ENCODE measurements around the gene ZNF345. TPM values are rescaled to one million over a fixed set of nuclear protein-coding genes. Genes with fewer than 3 reads are reported as not detected.

ZNF345 gene
- total RNA-seq, 4 donors from 2014 or later = 6.0 to 11.6 (median 8.2) TPM

DNA sequence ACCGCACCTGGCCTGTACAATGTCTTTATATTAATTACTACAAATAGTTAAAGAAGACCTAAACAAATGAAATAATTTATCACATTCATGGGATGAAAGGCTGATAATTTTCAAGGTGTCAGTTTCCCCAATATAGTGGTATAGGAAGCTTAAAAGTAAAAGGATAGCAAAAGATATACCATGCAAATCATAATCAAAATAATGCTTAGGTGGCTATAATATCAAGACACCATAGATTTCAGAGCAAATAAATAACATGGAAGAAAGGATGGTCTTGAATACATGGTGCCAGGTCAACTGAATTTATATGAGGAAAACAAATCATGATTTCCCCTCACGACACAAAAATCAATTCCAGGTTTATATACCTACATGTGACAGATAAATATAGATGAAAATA lies 17.2 kb upstream of the ZNF345 start:
- WGBS, 2 donors = 97 to 99% methylated on average over 2 of the region's 2 CpGs
- TF ChIP-seq, protein P1, sequence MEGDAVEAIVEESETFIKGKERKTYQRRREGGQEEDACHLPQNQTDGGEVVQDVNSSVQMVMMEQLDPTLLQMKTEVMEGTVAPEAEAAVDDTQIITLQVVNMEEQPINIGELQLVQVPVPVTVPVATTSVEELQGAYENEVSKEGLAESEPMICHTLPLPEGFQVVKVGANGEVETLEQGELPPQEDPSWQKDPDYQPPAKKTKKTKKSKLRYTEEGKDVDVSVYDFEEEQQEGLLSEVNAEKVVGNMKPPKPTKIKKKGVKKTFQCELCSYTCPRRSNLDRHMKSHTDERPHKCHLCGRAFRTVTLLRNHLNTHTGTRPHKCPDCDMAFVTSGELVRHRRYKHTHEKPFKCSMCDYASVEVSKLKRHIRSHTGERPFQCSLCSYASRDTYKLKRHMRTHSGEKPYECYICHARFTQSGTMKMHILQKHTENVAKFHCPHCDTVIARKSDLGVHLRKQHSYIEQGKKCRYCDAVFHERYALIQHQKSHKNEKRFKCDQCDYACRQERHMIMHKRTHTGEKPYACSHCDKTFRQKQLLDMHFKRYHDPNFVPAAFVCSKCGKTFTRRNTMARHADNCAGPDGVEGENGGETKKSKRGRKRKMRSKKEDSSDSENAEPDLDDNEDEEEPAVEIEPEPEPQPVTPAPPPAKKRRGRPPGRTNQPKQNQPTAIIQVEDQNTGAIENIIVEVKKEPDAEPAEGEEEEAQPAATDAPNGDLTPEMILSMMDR (IDR thresholded peaks at IDR 0.05) = no peak
- TF ChIP-seq POLR2A (IDR thresholded peaks at IDR 0.05) = no peak
- Histone ChIP-seq H3K9me3 (no peaks in the 10 kb centered on the region), H3K36me3 (peaks cover 23 to 24% of the 10 kb centered on the region in 2 donors), H3K27me3 (no peaks in the 10 kb centered on the region), H3K4me1 (peaks cover 4 to 6% of the 10 kb centered on the region in 2 donors), H3K27ac (no peak overlapping the region), H3K4me3 (replicated peaks in 1 of 3) (no peak overlapping the region)
- intact Hi-C loops (cut with DNase I) = no loop called here
- no peak for DNase-seq

DNA sequence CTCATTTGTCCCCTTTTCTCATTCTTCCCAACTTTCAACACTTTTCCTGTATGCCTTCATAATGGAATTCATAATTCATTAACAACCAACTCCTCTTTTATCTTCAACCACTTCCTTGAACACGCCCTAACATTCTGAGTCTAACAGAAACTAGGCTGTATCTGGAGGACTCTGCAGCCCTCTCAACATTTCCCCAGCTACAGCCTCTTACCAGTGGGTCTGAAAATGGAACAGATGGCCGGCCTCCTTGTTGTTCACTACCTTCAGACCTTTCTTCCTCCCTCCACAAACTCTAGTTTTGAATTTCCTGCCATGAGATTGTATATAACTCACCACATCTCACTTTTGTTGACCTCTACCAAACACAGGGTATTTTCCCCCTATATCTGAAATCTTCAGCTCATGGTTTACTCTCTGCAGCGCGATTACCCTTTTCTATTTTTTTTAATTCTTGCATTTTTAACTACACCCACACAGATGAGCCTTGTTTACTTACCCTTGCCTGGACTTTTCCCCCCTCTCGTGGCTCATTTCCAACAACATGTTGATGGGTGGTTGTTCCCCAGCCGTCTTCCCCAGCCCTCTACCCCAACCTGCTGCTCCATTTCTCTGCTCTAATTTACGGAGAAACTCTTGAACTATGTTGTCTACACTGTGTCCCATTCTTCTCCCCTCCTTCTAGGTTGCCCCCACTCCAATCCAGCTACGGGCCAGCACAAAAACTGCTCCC lies 13.3 kb upstream of the ZNF345 start:
- peaks cover 8 to 9% of the 10 kb centered on the region in 2 donors for H3K36me3 ChIP-seq
- TF ChIP-seq, protein P1 (IDR thresholded peaks at IDR 0.05) = no peak
- TF ChIP-seq POLR2A (IDR thresholded peaks at IDR 0.05) = no peak
- 22 to 24% methylated on average over 8 of the region's 8 CpGs for WGBS, 2 donors
- peak in 1 of 2 donors; percentile 4 for DNase-seq
- H3K9me3 ChIP-seq = no peaks in the 10 kb centered on the region
- H3K27ac ChIP-seq = peak overlapping the region; percentile 79 to 92 (median 85)
- peaks cover 9 to 11% of the 10 kb centered on the region in 2 donors for H3K4me1 ChIP-seq
- intact Hi-C loops (cut with DNase I) = no loop called here
- no peaks in the 10 kb centered on the region for H3K27me3 ChIP-seq
- peak overlapping the region; percentile 65 to 92 (median 89) for H3K4me3 ChIP-seq (replicated peaks in 1 of 3)

DNA sequence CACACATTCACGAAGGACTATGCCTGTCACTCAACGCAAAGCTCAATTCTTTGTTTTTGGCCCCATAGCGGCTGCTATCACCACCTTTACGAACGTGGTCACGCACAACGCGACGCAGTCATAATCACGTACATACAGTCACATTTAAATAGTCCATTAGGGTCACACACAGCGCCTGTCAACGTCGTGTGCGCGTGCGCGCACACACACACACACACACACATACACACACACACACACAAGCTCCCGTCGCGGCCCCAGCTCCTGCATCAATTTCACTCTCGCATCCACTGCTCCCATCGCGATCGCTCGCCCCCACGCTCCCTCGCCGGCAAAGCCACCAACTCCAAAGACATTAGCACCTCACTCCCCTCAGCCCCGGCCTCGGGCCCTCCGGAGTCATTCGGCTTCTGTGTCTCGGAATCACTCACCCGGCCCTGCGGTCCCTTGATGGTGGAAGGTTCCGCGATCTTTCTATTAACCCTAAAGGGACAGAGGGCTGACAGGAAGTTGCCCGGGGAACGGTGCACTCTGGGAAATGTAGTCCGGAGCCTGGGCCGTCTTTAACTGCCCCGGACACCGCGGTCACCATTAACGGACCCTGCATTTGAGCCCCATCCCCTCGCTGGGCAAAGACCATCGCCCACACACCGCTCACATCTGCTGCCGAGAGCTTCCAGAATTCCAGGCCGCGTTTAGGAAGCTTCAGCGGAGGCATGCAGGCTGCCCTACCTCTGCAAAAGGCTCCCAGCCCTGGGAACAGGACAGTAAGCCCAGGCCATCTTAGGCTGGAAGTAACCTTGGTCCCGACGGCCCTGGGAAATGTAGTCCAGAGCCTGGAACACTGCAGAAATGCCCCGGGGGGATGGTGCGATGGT lies 12.5 kb upstream of the ZNF345 start, which contains the start of gene ZNF790:
Gene ZNF790 (minus strand): TSS at position 482 of the 878 bp plus-strand sequence. CDS start 12,768 bp downstream, outside the sequence.
- peaks cover 9 to 11% of the 10 kb centered on the region in 2 donors for H3K4me1 ChIP-seq
- WGBS, 2 donors = 0 to 1% methylated on average over 28 to 54 of the region's 56 CpGs
- peak within 1 kb of the TSS; percentile 65 to 92 (median 89) for H3K4me3 ChIP-seq (replicated peaks in 1 of 3)
- TF ChIP-seq, protein P1 (IDR thresholded peaks at IDR 0.05) = no peak
- TF ChIP-seq POLR2A (IDR thresholded peaks at IDR 0.05) = peak in 1 of 2 donors; percentile 39
- no peaks in the 10 kb centered on the region for H3K27me3 ChIP-seq
- H3K9me3 ChIP-seq = no peaks in the 10 kb centered on the region
- peak within 1 kb of the TSS; percentile 79 to 92 (median 85) for H3K27ac ChIP-seq
- intact Hi-C loops (cut with DNase I) = no loop called here
- peaks cover 4 to 7% of the 10 kb centered on the region in 2 donors for H3K36me3 ChIP-seq
- DNase-seq = peak; percentile 90 to 91

DNA sequence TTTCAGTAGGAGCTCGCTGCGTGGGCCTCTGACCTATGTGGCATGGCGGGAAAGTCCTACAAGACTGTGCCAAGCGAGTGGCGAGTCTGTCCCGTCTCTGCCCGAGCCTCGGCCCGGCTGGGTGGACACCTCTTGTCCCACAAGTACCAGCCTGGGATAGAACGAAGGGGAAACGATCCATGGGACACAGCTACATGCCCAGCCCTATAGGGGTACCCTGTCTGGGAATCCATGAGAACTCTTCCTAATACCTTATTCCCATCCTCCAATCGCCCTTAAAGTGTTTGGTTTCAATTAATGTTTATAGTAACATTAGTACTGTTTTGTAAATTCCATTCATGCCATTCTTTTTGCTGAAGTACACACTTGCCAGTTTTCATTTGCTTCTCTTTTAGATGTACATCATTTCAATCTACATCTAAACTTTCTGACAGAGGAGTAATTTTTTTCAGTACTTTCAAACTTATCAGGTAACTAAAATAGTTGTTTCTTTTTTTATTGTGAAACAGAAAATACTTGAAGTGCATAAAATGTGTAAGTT lies 11.8 kb upstream of the ZNF345 start:
- Histone ChIP-seq H3K27ac (peak overlapping the region; percentile 79 to 92 (median 85)), H3K9me3 (no peaks in the 10 kb centered on the region), H3K36me3 (no peaks in the 10 kb centered on the region), H3K27me3 (no peaks in the 10 kb centered on the region), H3K4me3 (replicated peaks in 1 of 3) (peak overlapping the region; percentile 65 to 92 (median 89)), H3K4me1 (peaks cover 9 to 11% of the 10 kb centered on the region in 2 donors)
- no peak for DNase-seq
- intact Hi-C loops (cut with DNase I) = no loop called here
- 2 to 6% methylated on average over 10 to 12 of the region's 12 CpGs for WGBS, 2 donors
- TF ChIP-seq, protein P1 (IDR thresholded peaks at IDR 0.05) = no peak
- TF ChIP-seq POLR2A (IDR thresholded peaks at IDR 0.05) = no peak
